Large intestine (tissue), 3 donors: ENCODE results near the gene UBALD2. TPM values are rescaled to one million over a fixed set of nuclear protein-coding genes. Genes with fewer than 3 reads are reported as not detected.
A peak's percentile ranks its signal among the peaks of the same experiment; 100 is the strongest.

ENCODE experiments used
- DNase-seq, 2 donors: peaks; one replicate each; pipeline versions ENCODE4 v3.0.0 to v3.0.0-alpha.2; 2013
- H3K27ac ChIP-seq: one replicate; pipeline ENCODE4 v1.5.1; 2013; ENCODE audit warnings: low read length
- H3K27me3 ChIP-seq: 2 replicates; pipeline ENCODE4 v1.6.1; 2013; ENCODE audit warnings: low read length; ENCODE audit not compliant: control insufficient read depth, insufficient read depth
- H3K36me3 ChIP-seq: 2 replicates; pipeline ENCODE4 v1.6.1; 2013; ENCODE audit warnings: low read length; ENCODE audit not compliant: control insufficient read depth, insufficient read depth
- H3K4me1 ChIP-seq: one replicate; pipeline ENCODE4 v1.6.1; 2013; ENCODE audit warnings: low read length; ENCODE audit not compliant: control insufficient read depth, insufficient read depth
- H3K4me3 ChIP-seq: one replicate; pipeline ENCODE4 v1.5.1; 2013; ENCODE audit warnings: low read length
- H3K9me3 ChIP-seq: one replicate; pipeline ENCODE4 v1.6.1; 2013; ENCODE audit warnings: mild to moderate bottlenecking, low read depth, low read length, moderate library complexity; ENCODE audit not compliant: control insufficient read depth
- WGBS: methylation state at CpG from one replicate; pipeline ENCODE4 v1.1.5; 2013; ENCODE audit warnings: low lambda C conversion rate; ENCODE audit not compliant: insufficient coverage; 5-methylcytosine and 5-hydroxymethylcytosine counted together
- polyA plus RNA-seq: library from polyadenylated mRNA; unstranded; fragments of 120-200 nt; gene quantifications from one replicate; pipeline ENCODE4 v1.2.1, GENCODE V29; 2013

UBALD2 gene
- polyA plus RNA-seq, 1 donor: 68.4 TPM

DNA sequence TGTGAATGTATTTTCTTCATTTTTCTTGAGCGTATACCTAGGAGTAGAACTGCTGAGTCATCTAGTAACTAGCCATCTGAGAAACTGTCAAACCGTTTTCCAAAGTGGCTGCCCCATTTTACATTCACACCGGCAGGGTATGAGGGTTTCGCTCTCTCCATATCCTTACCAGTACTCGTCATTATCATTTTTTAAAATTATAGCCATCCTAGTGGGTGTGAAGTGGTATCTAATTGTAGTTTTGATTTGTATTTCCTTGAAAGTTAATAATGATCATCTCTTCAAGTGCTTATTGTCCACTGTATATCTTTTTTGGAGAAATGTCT is 30.8 kb upstream of the UBALD2 start:
- H3K27ac ChIP-seq: no peak overlapping the region
- no peak for DNase-seq
- no peak overlapping the region for H3K4me3 ChIP-seq
- H3K4me1 ChIP-seq: peaks cover 11% of the 10 kb centered on the region
- 100% methylated on average over 1 of the region's 5 CpGs for WGBS
- H3K9me3 ChIP-seq: no peaks in the 10 kb centered on the region
- no peaks in the 10 kb centered on the region for H3K27me3 ChIP-seq
- no peaks in the 10 kb centered on the region for H3K36me3 ChIP-seq

DNA sequence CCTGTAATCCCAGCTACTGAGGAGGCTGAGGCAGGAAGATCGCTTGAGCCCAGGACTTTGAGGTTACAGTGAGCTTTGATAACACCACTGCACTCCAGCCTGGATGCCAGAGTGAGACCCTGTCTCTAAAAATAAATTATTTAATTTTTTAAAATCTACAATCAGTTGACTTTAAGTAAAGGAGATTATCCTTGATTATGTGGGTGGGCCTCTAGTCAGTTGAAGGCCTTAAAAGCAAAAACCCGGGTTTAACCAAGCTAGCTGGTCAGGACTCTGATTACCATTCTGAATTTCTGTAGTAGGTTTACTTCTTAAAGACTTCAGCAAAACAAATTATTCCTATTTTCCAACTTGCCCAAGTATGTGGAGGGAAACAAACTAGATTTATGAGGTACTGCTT is 29.3 kb upstream of the UBALD2 start:
- Histone ChIP-seq H3K4me3 (no peak overlapping the region), H3K4me1 (peaks cover 13% of the 10 kb centered on the region), H3K27ac (no peak overlapping the region), H3K9me3 (no peaks in the 10 kb centered on the region), H3K27me3 (peaks cover 3% of the 10 kb centered on the region), H3K36me3 (no peaks in the 10 kb centered on the region)
- no CpG with 5 or more reads among the region's 2 CpGs for WGBS
- DNase-seq: no peak

DNA sequence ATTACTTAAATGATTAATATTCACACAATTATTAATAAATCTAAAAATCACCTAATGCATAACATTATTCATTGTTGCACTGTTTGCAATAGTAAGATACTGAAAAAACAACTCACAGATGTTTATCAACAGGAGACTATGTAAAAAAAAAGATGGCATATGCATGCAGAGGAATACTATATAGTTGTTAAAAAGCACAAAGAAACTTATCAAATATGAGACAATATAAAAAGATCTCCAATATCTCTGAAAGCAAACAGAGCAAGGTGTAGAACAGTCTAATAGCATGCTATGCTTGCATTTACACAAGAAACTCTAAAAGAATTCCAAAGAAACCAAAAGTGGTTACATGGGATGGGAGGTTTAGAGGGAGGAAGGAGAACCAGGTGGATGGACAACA is 28.5 kb upstream of the UBALD2 start:
- Histone ChIP-seq H3K27me3 (peaks cover 3% of the 10 kb centered on the region), H3K4me1 (peaks cover 19% of the 10 kb centered on the region), H3K36me3 (no peaks in the 10 kb centered on the region), H3K4me3 (no peak overlapping the region), H3K27ac (no peak overlapping the region), H3K9me3 (no peaks in the 10 kb centered on the region)
- no peak for DNase-seq

DNA sequence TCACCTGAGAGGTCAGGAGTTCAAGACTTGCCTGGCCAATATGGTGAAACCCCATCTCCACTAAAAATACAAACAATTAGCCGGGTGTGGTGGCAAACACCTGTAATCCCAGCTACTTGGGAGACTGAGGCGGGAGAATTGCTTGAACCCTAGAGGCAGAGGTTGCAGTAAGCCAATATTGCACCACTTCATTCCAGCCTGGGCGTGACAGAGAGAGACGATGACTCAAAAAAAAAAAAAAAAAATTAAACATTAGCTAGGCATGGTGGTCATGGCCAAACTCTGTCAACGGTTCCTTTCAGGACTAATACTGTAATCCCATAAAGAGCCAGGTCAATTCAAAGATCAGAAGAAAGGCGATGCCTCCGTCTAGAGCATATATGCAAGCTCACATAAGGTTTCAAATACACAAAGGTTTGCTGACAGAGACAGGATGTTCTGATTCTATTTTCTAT is 27.3 kb upstream of the UBALD2 start:
- peak in 1 of 2 donors; percentile 73 for DNase-seq
- Histone ChIP-seq H3K9me3 (no peaks in the 10 kb centered on the region), H3K27ac (no peak overlapping the region), H3K27me3 (peaks cover 3% of the 10 kb centered on the region), H3K4me3 (no peak overlapping the region), H3K36me3 (no peaks in the 10 kb centered on the region), H3K4me1 (peaks cover 23% of the 10 kb centered on the region)
- WGBS: no CpG with 5 or more reads among the region's 7 CpGs

DNA sequence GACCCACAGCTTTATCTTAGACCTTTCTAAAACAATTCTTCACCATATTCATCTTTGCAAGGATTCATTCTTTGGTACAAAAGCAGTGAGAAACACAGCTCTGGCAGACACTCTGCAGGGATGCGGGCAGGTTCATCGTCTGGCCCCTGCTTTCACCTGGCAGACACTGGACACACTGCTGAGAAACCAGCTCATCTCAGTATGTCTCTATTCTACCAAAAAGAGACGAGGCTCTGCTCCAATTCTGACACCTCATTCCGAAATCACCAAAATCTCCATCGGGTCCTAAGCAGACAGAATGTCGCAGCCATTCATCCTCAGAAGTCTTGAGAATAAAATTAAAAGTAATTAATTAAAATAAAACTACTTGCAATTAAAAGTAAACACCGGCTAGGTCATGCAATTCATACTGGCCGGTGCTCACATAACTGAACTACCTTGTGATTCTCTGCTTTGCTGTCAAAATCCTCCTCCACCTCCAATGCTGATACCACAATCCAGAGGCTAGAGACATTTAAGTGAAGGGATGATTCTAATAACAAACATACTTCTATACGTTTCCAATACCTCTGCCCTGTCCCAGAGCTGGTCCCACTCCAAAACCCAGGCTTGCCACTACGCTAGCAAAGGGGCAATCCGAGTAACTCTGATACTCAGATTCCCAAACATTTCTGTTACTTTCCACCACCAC is 26.2 kb upstream of the UBALD2 start:
- no peaks in the 10 kb centered on the region for H3K9me3 ChIP-seq
- peaks cover 23% of the 10 kb centered on the region for H3K4me1 ChIP-seq
- no peak overlapping the region for H3K27ac ChIP-seq
- H3K4me3 ChIP-seq: no peak overlapping the region
- H3K27me3 ChIP-seq: peaks cover 3% of the 10 kb centered on the region
- H3K36me3 ChIP-seq: no peaks in the 10 kb centered on the region
- no peak for DNase-seq
- WGBS: no CpG with 5 or more reads among the region's 11 CpGs

DNA sequence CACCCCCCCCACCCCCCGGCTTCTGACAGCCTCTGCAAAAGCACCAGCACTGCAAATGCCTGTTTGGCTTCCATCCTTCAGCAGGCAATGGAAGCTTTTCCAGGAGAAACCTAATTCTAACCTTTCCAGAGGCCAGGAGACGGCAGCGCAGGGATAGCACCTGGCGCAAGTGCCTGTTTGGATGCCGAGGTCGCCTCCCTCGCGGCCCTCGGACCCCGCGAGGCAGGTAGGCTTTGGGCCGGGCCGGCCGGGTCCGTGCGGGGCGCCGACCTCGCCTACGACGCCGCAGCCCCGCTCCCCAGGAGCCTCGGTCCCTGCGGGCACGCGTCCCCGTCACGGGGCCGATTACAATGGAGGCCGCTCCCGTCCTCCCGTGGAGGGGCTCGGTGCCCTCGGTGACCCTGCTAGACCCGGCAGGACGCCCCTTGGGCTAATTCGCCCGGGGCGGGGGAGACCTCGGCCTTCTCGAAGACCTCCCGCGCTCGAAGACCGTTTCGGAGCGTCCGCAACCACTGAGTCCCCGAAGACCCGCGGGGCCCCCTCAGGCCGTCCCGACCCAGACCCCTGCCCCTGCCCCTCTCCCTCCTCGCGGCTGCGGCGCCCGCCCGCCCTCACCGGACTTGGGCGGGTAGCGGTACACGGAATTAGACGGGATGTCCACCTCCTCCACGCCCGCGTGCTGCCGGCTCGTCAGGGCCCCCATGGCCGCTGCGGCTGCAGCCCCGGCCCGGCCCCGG is 25.4 kb upstream of the UBALD2 start:
- Histone ChIP-seq H3K36me3 (no peaks in the 10 kb centered on the region), H3K9me3 (no peaks in the 10 kb centered on the region), H3K4me1 (peaks cover 23% of the 10 kb centered on the region), H3K4me3 (peak overlapping the region; percentile 55), H3K27ac (peak overlapping the region; percentile 9), H3K27me3 (peaks cover 3% of the 10 kb centered on the region)
- peak in 1 of 2 donors; percentile 47 for DNase-seq
- no CpG with 5 or more reads among the region's 75 CpGs for WGBS

DNA sequence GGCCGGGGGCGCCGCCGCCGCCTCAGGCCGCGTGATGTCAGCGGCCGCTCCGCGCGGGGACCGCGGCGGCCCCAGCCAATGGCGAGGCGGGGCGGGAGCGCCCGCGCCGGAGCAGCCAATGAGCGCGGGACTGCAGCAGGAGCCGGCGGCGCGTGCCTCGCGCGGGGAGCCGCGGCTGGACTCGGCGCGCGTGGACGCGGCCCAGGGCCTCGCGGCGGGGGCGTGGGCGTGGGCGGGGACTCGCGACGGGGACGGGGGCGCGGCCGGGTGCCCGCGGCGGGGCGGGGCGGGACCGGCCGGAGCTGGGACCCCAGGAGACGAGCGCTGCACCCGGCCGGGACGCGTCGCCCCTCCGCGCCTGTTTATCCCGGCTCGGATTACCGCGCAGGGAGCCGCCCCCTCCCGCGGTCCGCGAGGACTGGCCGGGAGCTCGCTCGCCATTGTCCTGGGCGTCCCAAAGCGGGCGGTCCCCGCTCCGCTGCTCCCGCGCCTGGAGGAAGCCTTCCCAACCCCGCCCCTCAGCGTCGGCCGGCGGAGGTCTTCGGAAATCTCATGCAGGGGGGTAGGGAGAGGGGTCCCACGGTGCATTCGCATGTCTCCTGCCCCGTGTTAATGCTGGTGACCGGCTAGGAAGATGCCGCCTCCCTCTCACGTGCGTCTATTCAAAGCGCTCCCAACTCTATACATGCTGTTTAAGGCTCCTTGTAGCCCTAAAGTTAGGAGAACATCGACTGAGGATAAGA is 24.5 kb upstream of the UBALD2 start, which contains the start of gene RNF157:
Gene RNF157, minus strand, starts transcription at position 33 of the 743 bp plus-strand sequence. CDS start 253 bp downstream, outside the sequence.
- peak within 1 kb of the TSS; percentile 26 for H3K27ac ChIP-seq
- peaks cover 3% of the 10 kb centered on the region for H3K27me3 ChIP-seq

DNA sequence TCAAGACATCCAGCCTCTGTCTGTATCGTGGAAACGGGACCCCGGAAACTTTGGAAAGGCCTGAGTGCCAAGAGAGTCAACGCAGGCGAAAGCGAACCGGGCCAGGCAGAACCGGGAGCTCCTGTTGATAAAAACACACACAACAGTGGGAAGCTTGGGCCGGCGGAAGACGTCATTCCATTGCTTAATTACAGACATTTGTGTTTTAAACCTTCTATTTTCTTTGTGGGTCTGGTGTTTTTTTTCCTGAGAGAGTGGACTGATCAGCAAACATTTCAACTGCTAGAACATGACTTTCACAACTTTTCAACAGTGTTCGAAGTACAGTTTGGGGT is 24.0 kb upstream of the UBALD2 start:
- WGBS: no CpG with 5 or more reads among the region's 12 CpGs
- no peak for DNase-seq
- Histone ChIP-seq H3K9me3 (no peaks in the 10 kb centered on the region), H3K27me3 (peaks cover 3% of the 10 kb centered on the region), H3K4me1 (peaks cover 27% of the 10 kb centered on the region), H3K4me3 (peak overlapping the region; percentile 74), H3K27ac (peak overlapping the region; percentile 26), H3K36me3 (no peaks in the 10 kb centered on the region)

More for the DNA sequence above, 24.5 kb upstream of the UBALD2 start, which contains the start of gene RNF157:
- H3K4me1 ChIP-seq: peaks cover 23% of the 10 kb centered on the region
- H3K4me3 ChIP-seq: peak within 1 kb of the TSS; percentile 74
- no peaks in the 10 kb centered on the region for H3K36me3 ChIP-seq
- no CpG with 5 or more reads among the region's 102 CpGs for WGBS
- H3K9me3 ChIP-seq: no peaks in the 10 kb centered on the region
- peak in 1 of 2 donors; percentile 79 for DNase-seq

DNA sequence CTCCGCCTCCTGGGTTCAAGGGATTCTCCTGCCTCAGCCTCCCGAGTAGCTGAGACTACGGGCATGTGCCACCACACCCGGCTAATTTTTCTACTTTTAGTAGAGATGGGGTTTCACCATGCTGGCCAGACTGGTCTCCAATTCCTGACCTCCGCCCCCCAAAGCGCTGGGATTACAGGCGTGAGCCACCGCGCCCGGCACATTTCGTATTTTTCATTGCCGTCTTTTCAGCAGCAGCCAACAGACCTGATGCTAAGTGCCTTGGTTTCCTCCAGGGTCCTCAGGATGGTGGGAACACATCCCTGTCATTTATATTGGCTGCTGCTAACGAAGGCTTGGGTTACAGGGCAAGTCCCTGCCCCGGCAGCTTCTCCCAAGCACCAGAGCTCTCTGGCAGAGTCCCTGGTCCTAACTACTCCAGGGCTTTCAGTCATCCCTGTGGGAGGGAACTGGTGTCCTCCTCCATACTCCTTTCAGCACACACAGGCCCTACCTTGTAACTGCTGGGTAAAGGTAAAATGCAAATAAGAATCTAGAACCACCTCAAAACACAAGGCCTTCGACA is 23.4 kb upstream of the UBALD2 start:
- peaks cover 33% of the 10 kb centered on the region for H3K4me1 ChIP-seq
- H3K27ac ChIP-seq: no peak overlapping the region
- WGBS: no CpG with 5 or more reads among the region's 15 CpGs
- no peak for DNase-seq
- H3K27me3 ChIP-seq: peaks cover 3% of the 10 kb centered on the region
- no peaks in the 10 kb centered on the region for H3K9me3 ChIP-seq
- no peak overlapping the region for H3K4me3 ChIP-seq
- H3K36me3 ChIP-seq: no peaks in the 10 kb centered on the region
